ENCODE data around the gene TMEM62. TPM values are rescaled to one million over a fixed set of nuclear protein-coding genes. Genes with fewer than 3 reads are reported as not detected.
"Not testable (repeated sequence)": the region's sequence is repeated elsewhere in the genome, so short reads cannot be mapped to it uniquely, and the experiment has no call there.

The TMEM62 gene
- total RNA-seq, 1 experiment from 2014 or later = 39.2 TPM

DNA sequence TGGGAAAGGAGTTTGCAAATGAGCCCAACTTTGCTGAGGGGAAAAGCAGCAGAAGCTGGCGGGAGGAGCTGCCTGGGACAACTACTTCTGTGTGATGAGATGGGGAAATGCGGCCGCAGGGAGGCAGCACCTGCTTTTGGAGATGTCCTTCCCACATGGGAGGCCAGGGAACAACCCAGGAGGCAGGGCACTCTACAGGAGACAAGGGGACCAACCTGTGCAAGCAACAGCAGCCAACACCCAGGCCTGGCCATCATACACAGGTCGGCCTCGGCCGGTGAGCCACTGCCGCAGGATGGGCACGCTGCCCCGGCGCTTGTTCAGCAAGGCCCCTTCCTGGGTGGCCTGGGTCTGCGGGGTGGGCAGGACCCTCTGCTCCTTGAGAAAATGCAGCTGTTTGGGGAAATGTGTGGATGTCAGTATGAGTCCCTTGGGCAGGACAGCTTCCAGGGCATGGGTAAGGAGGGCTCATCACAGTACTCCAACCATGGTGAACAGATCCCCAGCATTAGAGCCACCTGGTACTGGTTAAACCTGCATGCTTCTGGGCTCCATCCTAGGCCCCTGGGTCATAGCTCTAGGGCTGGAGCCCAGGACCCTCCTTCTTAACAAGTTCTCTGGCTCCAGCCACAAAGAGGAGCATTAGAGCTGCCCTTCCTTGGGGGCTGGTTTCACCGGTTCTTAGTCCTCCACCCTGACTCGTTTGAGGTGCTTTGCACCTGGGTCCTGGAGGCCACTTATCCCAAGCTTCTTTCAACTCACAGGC is 75.9 kb downstream of the TMEM62 start:
- no peak for DNase-seq (ENCODE audit: low spot score)

DNA sequence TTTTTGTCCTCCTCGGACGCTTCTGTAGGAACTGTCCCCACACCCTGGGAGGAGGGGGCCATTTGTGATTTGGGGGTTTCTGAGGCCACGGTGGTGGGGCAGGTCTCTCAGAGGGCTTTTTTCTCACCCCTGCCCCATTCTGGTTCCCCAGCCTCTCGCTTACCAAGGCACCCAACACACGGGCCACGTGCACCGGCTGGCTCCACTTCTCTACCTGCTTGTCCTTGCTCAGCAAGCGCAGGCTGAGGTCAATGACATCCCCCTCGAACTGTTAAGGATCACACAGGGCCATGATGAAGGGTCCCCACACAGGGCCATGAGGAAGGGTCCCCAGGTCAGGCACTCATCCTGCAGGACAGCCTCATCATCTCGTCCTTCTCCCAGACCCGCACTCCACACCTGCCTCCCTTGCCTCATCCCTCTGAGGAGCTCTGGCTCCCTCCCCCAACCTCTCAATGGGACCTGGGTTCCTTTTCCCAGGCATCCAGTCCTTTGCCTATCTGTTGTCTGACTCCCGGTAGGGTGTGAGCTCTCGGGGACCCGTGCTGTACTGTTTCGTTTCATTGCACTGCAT is 76.9 kb downstream of the TMEM62 start:
- DNase-seq (ENCODE audit: low spot score) = no peak

- DNase-seq (ENCODE audit: low spot score) = no peak
These were observed 77.4 kb downstream of the TMEM62 start for GRCh38 chr15:43210807-43211206.

GRCh38 chr15:43211224-43211735 is 77.9 kb downstream of the TMEM62 start:
- DNase-seq (ENCODE audit: low spot score) = no peak

GRCh38 chr15:43212299-43212698 is 78.9 kb downstream of the TMEM62 start:
- no peak for DNase-seq (ENCODE audit: low spot score)

GRCh38 chr15:43212951-43213350 is 79.6 kb downstream of the TMEM62 start:
- no peak for DNase-seq (ENCODE audit: low spot score)

DNA sequence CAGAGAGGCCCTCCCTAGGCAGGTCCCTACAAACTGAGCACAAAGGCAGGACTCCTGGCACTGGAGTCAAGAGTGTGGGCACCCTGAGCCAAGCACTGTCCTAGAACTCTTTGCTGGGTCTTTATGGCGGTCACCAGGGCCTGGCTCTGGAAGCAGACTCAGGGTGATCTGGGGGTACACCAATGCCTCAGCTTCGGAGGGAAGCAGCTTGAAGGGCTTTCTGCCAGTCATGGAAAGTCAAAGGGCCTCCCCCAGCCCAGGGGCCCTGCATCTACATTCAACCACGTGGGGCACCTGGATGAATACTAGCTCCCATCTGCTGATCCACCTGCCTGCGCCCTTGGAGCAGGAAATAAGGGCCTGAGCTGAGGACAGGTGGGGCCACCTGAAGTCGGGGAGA is 80.1 kb downstream of the TMEM62 start:
- no peak for DNase-seq (ENCODE audit: low spot score)

DNA sequence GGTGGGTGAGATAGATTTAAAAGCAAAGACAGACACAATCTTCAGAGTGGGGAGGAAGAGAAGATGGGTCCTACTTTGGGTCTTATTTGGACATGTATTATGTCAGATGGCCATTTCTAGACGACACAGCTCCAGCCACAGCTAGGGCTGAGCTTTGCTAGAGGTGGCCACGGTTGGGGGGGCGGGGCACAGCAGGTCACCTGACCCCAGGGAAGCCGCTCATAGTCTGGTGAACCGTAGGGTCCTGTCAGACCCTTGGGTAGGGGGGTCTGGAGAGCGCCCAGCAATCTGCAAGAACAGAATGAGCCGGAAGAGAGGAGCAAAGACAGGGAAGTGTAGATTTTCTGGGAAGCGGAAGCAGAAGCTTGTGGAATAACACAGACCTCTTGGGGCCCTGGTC is 80.8 kb downstream of the TMEM62 start:
- no peak for DNase-seq (ENCODE audit: low spot score)

DNA sequence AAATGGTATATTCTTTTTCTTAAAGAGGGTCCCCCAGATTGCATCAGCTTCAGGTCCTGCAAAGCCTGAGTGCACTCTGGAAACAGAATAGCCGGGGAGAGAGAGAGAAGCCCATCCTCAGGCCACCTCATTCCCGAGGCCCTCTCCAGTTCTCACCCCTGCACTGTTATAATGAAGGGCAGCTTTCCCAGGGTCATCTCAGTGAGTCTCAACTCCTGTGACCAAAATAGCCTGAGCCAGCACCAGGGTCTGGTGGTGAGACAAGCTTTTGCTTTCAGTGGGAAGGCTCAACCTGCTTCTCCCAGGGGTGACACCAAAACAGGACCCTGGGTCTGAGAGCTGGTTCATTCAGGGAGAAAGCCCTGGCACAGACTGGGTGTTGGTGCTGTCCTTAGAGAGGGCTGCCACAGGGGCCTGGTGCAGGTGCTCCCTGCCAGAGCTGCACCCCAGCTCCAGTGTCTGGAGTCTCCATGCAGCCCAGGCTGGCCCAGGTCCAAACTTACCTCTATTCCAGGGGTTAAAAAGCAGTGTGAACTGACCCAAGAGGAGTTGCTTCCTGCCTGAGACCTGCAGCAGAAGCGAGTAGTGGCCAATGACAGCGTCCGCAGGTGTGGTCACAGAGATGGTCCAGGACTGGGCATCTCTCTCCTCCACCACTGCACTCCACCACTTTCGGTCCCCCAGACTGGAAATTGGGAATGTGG is 81.4 kb downstream of the TMEM62 start:
- no peak for DNase-seq (ENCODE audit: low spot score)

- peak; percentile 42 for DNase-seq (ENCODE audit: low spot score)
These were observed 82.6 kb downstream of the TMEM62 start for GRCh38 chr15:43215961-43216360.

DNA sequence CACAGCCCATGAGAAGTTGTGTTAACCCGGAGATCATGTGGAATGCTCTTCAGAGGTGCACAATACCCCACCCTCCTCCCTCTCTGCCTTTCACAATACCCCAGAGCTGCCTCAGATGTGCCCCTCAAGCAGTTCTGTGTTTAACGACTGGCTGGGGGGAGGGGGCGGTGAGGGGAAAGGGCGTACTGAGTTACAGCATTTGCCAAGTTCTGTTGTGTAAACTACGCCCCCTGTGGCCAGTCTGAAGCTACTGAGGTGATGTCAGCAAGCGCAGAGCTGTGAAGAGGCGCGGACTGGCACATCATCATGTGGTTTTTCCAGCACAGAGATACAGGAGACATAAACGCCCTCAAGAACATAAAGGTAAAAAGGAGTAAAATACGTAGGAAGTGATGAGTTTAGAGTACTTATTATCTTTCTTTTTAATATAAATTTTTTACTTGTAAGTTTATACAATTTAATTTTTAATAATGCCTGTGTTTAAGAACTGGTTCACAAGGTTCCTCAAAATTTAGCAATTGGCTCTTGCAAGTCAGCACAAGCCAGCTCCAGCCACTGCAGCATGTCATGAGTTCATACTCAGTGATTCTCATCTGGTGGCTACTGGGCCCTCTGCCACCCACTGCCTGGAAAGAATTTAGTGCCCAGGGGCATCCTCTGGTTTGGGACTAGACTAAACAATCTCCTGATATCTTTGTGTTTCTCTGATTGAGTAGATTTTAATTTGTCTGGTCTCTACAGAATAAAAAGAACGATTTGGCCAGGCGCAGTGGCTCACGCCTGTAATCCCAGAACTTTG is 85.7 kb downstream of the TMEM62 start:
- DNase-seq (ENCODE audit: low spot score) = no peak

DNA sequence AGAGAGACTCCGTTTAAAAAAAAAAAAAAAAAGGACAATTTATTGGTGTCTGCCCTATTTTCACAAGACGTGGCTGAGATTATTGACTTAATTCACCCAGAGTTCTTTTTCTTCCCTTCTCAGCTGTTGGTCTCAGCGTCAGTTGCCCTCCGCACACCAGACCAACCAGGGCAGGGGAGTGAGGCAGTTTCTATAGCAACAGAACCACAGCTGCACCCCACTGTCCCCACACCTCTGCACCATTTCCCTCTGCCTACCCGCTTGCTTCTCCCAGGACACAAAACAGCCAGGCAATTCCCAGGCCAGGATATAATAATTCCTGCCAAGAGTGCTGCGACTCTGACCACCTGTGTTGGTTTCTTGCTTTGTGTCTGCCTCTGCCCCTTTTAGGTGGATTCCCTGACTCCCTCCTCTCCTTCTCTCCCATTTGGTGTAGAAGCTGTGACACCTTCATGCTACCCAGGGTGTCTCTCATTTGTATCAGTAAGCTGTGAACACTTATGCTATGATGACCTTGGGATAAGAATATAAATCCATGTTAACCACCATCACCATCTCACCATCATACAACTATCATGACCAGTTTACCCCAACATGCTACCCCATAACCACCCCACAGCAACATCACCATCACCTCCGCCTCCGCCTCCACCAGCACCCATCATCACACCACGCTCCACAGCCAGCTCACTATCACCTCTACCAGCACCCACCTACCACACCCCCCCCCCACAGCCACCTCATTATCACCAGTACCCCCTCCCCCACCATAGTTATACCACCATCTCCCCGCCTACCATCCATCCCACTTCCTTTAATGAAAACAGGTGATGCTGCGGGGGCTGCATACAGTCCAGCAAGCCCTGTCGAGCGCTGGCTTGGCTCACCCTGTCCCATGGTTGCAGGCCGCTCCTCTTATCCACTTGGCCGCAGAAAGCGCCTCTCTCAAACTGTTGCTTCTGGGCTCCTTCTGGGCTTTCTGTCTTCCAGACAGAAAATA is 86.8 kb downstream of the TMEM62 start:
- no peak for DNase-seq (ENCODE audit: low spot score)

DNA sequence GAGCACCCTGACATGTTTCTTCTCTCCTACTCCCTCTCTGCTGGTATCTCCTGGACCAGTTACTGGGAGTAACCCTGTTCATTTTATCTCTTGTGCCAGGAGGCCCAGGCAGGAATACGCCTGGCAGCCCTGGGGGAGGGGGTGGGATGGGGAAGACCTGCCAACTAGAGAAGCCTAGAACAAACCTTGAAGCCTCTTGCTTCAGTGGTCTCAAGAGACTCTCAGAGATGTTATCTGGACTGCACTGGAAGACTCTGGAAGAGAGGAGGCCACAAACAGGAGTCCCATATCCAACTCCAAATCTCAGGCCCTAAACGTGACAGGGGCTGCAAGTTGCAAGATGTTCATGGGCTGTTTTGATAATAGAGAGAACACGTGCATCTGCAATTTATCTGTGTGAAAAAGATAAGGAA is 87.6 kb downstream of the TMEM62 start, which contains the start of gene EPB42:
TSS of gene EPB42 (minus strand) at position 28 of the 413 bp plus-strand sequence. CDS start 193 bp downstream, outside the sequence.
- no peak for DNase-seq (ENCODE audit: low spot score)

DNA sequence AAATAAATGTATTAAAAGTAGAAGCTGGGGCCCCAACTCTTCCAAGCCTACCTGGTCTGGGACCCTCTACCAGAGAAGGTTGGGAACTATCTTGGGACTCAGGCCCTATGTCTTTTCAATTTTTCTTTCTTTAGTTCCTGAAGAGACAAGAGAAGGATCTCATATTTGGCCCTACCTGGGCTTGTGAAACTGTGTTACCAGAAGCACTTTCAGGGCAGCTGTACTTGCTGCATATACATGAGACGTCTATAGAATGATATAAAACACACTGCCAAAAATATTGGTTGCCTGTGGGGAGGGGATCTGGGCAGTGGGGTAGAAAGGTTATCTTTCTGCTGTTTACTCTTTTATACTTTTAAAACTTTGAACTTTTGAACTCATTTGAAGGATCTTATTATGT is 88.0 kb downstream of the TMEM62 start:
- DNase-seq (ENCODE audit: low spot score) = no peak

- peak; percentile 71 for DNase-seq (ENCODE audit: low spot score)
These were observed 92.0 kb downstream of the TMEM62 start for GRCh38 chr15:43225201-43225949.

DNA sequence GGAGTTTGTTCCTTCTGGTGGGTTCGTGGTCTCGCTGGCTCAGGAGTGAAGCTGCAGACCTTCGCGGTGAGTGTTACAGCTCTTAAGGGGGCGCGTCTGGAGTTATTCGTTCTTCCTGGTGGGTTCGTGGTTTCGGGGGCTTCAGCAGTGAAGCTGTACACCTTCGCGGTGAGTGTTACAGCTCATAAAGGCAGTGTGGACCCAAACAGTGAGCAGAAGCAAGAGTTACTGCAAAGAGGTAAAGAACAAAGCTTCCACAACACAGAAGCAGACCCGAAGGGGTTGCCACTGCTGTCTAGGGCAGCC is 92.5 kb downstream of the TMEM62 start:
- not testable (repeated sequence) for DNase-seq (ENCODE audit: low spot score)

- no peak for DNase-seq (ENCODE audit: low spot score)
These were observed 93.3 kb downstream of the TMEM62 start for GRCh38 chr15:43226436-43227305.

DNA sequence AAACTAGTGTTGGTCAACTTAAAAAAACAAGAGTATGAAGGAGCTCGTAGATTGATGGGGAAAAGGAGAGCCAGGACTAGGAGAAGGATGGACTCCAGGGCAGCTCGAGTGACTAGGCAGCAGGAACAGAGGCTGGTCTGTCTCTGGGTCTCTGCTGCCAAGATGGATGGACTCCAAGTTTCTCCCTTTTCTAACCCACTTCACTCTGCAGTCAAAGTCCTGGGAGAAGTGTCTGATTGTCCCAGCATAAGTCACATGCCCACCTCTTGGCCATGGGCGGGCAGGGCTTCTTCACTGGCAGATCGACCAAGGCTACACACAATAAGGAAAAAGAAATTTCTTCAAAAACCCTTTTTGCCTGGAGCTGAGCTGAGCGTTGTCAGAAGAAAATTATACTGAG is 96.6 kb downstream of the TMEM62 start:
- no peak for DNase-seq (ENCODE audit: low spot score)

- DNase-seq (ENCODE audit: low spot score) = no peak
These were observed 97.3 kb downstream of the TMEM62 start for GRCh38 chr15:43230640-43231115.
